ENCODE data around the gene SPRY4.
"Not testable (repeated sequence)": the region's sequence is repeated elsewhere in the genome, so short reads cannot be mapped to it uniquely, and the experiment has no call there.

SPRY4 gene

DNA sequence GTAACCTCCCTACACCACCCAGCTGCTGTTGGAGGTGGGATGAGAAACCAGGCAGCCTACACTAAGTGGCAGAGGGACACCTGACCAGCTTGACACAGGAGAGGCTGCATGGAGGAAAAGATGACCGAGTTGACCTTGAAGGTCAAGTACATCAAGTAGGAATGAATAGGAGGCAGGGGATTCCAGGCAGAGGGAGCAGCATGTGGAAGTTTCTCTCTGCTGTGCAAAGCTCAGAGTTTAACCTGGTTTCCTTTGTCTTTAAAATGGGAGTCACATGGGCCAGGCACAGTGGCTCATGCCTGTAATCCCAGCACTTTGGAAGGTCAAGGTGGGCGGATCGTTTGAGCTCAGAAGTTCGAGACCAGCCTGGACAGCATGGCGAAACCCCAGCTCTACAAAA lies 32.6 kb downstream of the SPRY4 start:
- DNase-seq = no peak

- DNase-seq = no peak
These were observed 34.1 kb downstream of the SPRY4 start for GRCh38 chr5:142290577-142291299.

- DNase-seq = no peak
These were observed 34.9 kb downstream of the SPRY4 start for GRCh38 chr5:142289708-142290576.

- DNase-seq = no peak
These were observed 36.9 kb downstream of the SPRY4 start for GRCh38 chr5:142287973-142288313.

GRCh38 chr5:142287096-142287972 lies 37.5 kb downstream of the SPRY4 start:
- DNase-seq = no peak

DNA sequence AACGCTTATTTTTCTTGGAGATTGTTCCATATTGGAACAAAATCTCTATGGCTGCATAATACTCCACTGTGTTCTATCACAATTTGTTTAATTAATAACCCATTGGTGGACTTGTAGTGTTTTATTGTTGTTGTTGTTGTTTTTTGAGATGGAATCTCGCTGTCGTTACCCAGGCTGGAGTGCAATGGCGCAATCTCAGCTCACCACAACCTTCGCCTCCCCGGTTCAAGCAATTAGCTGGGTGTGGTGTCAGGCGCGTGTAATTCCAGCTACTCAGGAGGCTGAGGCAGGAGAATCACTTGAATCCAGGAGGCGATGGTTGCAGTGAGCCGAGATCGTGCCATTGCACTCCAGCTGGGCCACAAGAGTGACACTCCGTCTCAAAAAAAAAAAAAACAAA lies 38.7 kb downstream of the SPRY4 start:
- DNase-seq = no peak

GRCh38 chr5:142283304-142283703 lies 41.5 kb downstream of the SPRY4 start:
- no peak for DNase-seq

DNA sequence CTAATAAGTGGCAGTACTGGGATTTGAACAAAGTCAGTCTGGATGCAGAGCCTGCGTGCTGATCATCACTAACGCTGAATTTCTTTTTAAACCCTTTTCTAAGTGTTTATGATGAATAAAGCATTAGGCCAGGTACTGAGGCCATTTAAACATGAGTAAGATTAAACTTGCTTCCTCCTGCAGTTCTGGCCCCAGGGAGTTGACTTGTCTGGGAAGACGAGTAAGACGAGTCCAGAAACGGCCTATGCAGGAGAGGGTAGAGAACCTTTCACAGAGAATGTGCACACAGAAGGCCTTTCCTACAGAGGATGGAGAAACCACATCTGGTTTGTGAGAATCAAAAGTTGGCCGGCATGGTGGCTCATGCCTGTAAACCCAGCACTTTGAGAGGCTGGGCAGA lies 42.9 kb downstream of the SPRY4 start:
- no peak for DNase-seq

DNA sequence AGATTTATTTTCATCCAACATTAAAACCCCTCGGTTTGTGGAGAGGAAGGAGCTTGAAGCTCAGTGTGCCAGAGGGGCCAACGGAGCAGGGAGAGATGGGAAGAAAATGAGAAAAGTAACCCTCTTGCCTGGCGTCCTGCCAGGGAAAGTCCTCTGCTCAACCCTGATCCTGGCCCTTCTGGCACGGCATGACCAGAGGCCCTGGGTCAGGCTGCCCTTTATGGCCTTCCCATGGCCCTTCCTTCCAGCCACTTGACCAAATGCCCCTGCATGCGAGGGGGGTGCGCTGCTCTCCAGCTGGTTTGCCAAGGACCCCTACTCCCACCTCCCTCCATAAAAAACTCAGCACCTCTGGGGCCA lies 43.8 kb downstream of the SPRY4 start:
- DNase-seq = no peak

DNA sequence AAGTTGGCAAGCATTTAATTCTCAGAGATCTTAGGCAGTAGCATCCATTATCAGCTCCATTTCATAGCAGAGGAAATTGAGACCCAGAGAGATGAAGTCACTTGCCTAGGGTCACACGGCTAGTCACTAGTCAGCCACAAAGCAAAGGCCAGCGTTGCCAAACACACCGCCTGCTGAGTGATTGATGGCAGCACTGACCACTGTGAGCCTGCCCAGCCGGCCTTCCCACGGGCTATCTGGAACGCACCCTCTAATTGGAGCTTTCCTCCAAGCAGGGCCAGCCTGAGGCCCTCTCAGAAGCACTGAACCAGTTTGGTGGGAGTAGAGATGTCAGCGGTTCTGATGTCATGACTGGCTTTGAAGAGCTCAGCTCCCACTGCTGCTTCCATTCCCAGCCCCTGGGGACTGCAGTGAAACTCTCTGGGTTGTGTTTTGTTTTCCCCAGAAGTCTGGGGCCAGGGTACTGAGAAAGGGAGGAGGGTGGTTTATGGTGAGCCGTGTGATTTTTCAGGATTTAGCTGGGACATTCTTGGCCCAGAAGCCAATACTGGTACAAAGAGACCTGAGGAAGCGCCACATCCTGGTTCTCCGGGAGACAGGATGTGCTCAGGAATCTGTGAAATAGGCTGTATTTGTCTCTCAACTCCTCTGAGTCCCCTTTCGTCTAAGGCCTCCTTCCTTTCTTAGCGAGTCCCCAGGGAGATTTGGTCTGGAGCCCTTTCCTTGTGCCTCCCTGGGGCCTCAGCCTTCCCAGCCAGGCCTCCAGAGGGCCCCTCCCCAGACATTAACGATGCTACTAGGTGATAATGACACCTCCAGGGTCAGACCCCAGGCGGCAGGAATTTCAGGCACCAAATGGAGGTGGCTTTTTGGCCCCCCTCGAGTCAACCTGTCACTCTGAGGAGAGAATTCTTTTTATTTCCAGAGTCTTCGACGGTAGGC lies 44.5 kb downstream of the SPRY4 start:
- DNase-seq = no peak

DNA sequence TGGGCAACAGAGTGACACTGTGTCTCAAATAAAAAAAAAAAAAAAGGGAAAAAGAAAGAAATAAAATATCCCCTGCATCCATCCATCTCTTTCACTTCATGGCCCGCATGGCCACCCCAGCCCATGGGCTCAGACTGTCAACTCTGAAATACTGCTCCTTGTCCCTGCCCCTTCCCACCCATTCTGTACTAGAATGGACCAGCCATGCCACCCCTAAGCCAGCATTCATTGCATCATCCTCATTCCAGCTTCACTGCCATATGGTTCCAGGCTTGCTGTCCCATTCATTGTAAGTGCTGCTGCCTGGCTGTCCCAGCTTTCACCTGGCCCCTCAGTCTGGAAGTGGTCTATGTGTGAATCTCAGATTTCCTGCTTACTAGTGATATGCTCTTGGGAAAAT lies 46.2 kb downstream of the SPRY4 start:
- no peak for DNase-seq

GRCh38 chr5:142277796-142278195 lies 47.0 kb downstream of the SPRY4 start:
- DNase-seq = no peak

GRCh38 chr5:142276517-142276916 lies 48.3 kb downstream of the SPRY4 start:
- DNase-seq = no peak

GRCh38 chr5:142275496-142275895 lies 49.3 kb downstream of the SPRY4 start:
- no peak for DNase-seq

DNA sequence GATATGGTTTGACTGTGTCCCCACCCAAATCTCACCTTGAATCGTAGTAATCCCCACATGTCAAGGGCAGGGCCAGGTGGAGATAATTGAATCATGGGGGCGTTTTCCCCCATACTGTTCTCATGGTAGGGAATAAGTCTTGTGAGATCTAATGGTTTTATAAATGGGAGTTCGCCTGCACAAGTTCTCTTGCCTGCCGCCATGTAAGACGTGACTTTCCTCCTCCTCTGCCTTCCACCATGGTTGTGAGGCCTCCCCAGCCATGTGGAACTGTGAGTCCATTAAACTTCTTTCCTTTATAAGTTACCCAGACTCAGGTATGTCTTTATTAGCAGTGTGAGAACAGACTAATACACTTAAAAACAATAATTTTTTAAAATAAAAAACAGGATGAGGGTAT lies 52.2 kb downstream of the SPRY4 start:
- DNase-seq = not testable (repeated sequence)

DNA sequence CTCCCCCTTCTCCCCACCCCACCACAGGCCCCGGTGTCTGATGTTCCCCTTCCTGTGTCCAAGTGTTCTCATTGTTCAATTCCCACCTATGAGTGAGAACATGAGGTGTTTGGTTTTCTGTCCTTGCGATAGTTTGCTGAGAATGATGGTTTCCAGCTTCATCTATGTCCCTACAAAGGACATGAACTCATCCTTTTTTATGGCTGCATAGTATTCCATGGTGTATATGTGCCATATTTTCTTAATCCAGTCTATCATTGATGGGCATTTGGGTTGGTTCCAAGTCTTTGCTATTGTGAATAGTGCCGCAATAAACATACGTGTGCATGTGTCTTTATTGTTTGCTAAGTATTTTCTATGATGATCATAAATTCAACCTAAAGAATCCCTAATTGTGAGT lies 60.7 kb downstream of the SPRY4 start:
- DNase-seq = not testable (repeated sequence)

DNA sequence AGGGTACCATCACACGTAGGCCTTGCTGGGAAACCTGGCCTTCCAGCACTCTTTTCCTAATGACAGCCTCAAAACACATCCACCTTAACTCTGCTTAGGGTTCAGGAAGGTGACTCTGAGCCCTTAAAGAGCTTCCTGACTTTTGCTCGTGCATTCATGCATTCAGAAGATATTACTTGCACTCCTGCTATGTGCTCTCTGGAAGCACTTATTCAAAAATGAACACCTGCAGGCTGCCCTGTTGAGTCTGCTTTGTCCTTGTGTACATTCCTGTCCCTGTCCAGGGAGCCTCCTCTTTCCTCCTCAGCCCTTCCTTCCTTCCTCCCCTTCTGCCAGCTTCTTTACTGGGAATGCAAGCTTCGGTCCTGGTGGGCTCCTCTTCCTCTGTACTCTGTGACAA lies 61.5 kb downstream of the SPRY4 start:
- no peak for DNase-seq

DNA sequence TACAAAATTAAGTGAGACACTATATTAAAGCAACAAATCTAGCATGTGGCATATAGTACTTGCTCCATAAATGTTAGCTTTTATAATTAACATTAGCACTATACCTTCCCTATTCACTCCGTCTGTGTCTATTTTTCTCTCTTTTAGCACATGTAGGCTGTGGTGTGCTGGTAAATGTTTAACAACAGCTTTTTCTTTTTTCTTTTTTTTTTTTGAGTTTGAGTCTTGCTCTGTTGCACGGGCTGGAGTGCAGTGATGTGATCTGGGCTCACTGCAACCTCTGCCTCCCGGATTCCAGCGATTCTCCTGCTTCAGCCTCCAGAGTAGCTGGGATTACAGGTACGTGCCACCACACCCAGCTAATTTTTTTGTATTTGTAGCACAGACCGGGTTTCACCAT lies 62.1 kb downstream of the SPRY4 start:
- DNase-seq = no peak

Data from CD4-positive, alpha-beta T cell treated with Interleukin-21 for 1 hour (primary cell).